ENCODE measurements around the gene ELOVL2.

The ELOVL2 gene

GRCh38 chr6:11036351-11036740 lies 7.8 kb downstream of the ELOVL2 start:
- no peak for TF ChIP-seq CTCF (IDR thresholded peaks at IDR 0.05; ENCODE audit: low read depth, low read length, missing control alignments)
- H3K4me3 ChIP-seq (ENCODE audit: low read depth, low read length) = no peak overlapping the region
- DNase-seq (ENCODE audit: low read depth) = no peak

- no peak for DNase-seq (ENCODE audit: low read depth)
- H3K4me3 ChIP-seq (ENCODE audit: low read depth, low read length) = no peak overlapping the region
- TF ChIP-seq CTCF (IDR thresholded peaks at IDR 0.05; ENCODE audit: low read depth, low read length, missing control alignments) = no peak
Measured at GRCh38 chr6:11035616-11036350, 8.3 kb downstream of the ELOVL2 start.

- TF ChIP-seq CTCF (IDR thresholded peaks at IDR 0.05; ENCODE audit: low read depth, low read length, missing control alignments) = no peak
- DNase-seq (ENCODE audit: low read depth) = no peak
- no peak overlapping the region for H3K4me3 ChIP-seq (ENCODE audit: low read depth, low read length)
Measured at GRCh38 chr6:11033825-11034224, 10.3 kb downstream of the ELOVL2 start.

- no peak for DNase-seq (ENCODE audit: low read depth)
- no peak for TF ChIP-seq CTCF (IDR thresholded peaks at IDR 0.05; ENCODE audit: low read depth, low read length, missing control alignments)
- H3K4me3 ChIP-seq (ENCODE audit: low read depth, low read length) = no peak overlapping the region
Measured at GRCh38 chr6:11030904-11031303, 13.2 kb downstream of the ELOVL2 start.

- TF ChIP-seq CTCF (IDR thresholded peaks at IDR 0.05; ENCODE audit: low read depth, low read length, missing control alignments) = no peak
- DNase-seq (ENCODE audit: low read depth) = no peak
- no peak overlapping the region for H3K4me3 ChIP-seq (ENCODE audit: low read depth, low read length)
Measured at GRCh38 chr6:11028959-11029358, 15.1 kb downstream of the ELOVL2 start.

GRCh38 chr6:11027565-11028110 lies 16.5 kb downstream of the ELOVL2 start:
- TF ChIP-seq CTCF (IDR thresholded peaks at IDR 0.05; ENCODE audit: low read depth, low read length, missing control alignments) = no peak
- no peak for DNase-seq (ENCODE audit: low read depth)
- no peak overlapping the region for H3K4me3 ChIP-seq (ENCODE audit: low read depth, low read length)

Measured in GM12864 (cell line).